Activated CD4-positive, alpha-beta T cell treated with anti-CD3 and anti-CD28 coated beads, Interleukin-2, amount 50 U/mL, for 48 hours (primary cell): ENCODE measurements around the gene ELOVL4.

ENCODE experiments used
- DNase-seq, 2 experiments: peaks; one replicate each; pipeline ENCODE4 v3.0.0-alpha.2; 2020

Gene ELOVL4

GRCh38 chr6:79947191-79948186 lies at the start of gene ELOVL4:
ELOVL4 (minus strand) TSS chr6:79947553; CDS start chr6:79947279, 274 bp downstream.
- peak; percentile 65 to 72 for DNase-seq

GRCh38 chr6:79993911-79994309 lies 46.6 kb upstream of the ELOVL4 start:
- DNase-seq, result no peak

DNA sequence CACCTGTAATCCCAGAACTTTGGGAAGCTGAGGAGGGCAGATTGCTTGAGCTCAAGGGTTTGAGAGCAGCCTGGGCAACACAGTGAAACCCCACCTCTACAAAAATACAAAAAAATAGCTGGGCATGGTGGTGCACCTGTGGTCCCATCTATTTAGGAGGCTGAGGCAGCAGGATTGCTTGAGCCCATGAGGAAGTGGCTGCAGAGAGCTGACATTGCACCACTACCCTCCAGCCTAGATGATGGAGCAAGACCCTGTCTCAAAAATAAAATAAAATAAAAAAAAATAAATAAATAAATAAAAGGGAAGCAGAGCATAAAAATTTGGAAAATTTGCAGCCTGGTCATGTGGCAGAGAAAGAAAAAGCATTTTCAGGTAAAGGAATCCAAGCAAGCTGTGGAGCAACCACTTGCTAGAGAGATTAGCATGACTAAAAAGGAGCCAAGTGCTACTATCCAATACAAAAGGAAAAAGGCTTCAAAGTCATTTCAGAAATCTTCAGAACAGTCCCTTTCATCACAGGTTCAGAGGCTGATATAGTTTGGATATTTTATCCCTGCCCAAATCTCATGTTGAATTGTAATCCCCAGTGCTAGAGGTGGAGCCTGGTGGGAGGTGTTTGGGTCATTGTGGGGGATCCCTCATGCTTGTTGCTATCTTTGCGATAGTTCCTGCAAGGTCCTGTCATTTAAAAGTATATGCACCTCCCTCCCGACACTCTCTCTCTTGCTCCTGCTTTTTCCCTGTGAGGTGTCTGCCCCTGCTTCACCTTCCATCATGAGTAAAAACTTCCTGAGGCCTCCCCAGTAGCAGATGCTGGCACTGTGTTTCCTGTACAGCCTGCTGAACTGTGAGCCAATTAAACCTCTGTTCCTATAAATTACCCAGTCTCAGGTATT lies 45.9 kb upstream of the ELOVL4 start:
- no peak for DNase-seq

- no peak for DNase-seq
These were observed 42.3 kb upstream of the ELOVL4 start for GRCh38 chr6:79989641-79990040.

DNA sequence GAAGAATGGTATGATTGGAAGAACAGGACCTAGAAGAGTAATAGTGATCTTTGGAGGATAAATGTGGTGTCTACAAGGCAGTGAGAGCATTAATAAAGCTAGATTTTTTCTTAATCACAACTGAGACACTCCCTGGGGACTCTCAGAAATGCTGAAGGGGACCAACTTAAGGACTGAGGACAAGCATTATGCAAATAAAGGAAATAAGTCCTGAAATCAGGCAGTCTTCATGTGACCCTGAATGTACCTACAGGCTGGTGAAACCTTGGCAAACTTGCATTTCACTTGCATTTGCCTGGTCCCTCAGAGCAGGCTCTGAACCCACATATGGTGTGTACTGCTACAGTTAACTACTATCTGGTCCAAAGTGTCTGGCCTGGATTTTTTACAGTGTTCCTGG lies 37.8 kb upstream of the ELOVL4 start:
- DNase-seq, result no peak

DNA sequence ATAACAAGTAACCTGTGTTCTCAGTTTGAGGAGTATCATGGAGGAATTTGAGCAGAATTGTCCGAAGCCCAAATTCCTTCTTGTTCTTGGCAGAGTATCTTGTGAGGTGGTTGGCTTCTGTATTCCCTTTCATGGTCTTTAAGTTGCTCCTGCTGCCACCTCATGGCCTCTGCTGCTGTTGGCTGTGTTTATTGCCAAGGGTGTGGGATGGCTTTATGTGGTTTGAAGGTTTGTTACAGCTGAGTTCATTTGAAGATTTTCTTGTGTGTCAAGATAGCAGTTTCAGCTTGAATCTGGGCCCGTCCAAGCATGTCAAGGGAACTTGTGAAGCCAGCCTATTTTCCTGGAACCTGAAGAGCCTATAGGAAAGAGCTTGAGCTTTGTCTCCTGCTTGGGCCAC lies 36.9 kb upstream of the ELOVL4 start:
- DNase-seq, result no peak

- DNase-seq, result no peak
These were observed 34.3 kb upstream of the ELOVL4 start for GRCh38 chr6:79981652-79982051.

DNA sequence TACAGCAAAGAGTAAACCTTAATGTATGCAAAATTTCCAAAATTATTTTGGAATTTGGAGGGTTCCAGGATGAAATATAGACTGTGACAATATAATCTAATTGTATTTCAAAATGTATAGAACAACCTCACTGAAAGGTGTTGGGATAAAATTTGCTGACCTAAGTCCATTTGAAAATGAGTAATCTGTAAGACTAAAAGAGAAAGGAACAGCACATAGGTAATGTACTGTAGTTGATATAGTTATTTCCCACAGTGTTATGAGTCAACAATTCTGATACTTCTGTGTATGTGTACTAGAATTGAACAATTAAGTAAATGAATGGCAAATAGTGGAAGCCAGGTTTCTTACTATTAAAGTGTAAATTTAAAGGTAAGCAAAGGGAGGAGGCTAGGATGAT lies 23.8 kb upstream of the ELOVL4 start:
- no peak for DNase-seq

DNA sequence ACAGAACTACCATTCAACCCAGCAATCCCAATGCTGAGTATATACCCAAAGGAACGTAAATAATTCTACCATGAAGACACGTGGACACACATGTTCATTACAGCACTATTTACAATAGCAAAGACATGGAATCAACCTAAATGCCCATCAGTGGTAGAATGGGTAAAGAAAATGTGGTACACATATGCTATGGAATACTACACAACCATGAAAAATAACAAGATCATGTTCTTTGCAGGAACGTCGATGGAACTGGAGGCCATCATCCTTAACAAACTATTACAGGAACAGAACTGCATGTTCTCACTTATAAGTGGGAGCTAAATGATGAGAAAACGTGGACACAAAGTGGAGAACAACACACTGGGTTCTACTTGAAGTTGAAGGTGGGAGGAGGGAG lies 22.4 kb upstream of the ELOVL4 start:
- no peak for DNase-seq

- DNase-seq, result no peak
These were observed 19.8 kb upstream of the ELOVL4 start for GRCh38 chr6:79967178-79967577.

GRCh38 chr6:79964607-79965081 lies 17.3 kb upstream of the ELOVL4 start:
- no peak for DNase-seq

DNA sequence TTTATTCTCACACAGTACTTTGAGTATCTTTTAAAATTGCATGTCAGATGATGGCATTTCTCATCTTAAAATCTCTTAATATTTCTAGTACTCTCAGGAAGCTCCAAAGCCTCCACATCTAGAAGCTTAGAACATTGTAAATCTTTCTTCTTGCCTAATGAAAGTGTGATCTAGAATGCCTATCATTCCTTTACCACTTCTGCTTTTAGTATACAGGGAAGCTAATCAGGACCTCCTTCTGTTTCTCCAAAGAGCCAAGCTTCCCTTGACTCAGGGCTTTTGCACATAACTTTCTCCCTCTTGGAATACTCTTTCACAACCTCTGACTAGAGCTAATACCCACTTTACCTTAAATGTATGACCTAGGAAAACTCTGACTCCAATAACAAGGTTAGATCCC lies 7.5 kb upstream of the ELOVL4 start:
- DNase-seq, result no peak

DNA sequence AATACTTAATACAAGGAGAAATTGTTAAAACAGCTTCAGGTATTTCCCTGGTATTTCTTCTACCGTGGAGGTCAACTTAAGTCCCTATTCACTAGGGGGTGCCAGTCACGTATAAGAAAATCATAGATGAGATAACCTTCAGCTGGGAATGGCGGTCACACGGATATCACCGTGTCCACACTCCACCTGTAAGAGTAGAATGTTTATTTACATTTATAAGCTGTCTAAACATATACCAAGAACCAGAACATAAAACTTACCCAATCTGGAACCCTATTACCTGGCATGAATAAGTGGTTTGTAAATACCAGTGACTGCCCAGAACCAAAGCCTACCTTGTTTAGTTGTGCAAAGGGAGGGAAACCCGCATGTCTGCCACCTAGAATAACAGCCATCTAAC lies 1.9 kb upstream of the ELOVL4 start:
- peak; percentile 28 to 54 for DNase-seq

DNA sequence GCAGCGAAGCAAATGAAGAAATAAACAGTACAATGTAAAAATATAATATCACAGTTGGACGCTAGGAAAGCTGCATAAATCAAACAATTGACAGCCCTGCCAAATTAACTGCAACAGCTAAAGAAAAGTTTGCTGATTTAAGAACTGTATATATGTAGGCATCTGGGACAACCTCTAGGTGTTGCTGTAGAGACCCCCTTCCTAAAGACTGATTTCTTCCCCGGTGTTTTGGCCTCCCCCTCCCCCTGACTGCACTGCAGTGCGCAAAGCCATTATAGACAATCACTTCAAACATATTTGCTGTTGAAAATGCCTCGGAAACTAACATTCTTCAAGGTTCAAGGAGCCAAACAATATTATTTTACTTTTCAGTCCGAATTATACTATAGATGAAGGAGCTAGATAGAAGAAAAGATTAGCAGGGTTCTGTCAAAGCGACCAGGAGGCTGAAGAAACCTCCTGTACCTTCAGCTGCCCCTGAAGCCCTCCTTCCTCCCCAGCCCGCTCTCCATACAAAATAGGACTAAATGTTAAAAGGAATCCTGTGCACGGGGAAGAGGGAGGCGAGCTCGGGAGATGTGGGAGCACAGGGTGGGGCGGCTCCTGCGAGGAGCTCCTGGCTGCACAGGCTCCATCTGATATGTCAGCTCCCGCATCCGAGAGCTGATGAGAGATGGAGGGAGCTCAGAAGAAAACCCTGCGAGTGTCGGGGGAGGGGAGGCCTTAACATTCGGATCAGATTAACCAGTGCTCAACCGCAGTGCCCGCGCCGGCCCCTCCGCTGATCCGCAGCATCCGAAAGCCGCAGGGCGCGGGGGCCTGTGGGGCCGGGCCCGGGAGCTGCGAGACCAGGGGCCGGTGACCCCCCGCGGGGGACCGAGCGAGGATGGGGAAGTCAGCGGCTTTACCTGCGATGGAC lies 822 bp downstream of the ELOVL4 start:
- DNase-seq, result peak in 1 of 2 experiments; percentile 27

DNA sequence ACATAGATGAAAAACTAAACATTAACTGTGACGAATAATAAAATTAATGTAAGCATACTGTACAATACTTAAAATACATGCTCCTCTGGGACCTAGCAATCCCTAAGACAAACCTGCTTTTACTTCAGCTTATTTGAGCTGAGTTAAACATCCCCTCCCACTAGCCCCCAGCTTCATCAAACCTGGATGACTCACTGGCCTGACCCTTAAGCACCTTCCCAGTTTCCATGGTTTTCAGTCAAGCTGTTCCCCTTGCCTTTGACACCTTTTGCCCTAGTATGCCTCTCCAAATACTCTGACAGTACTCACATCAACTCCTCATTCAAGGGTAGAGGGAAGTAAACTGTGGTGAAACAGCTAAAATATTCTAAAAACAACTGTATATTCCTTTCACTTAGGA lies 4.2 kb downstream of the ELOVL4 start:
- DNase-seq, result no peak

DNA sequence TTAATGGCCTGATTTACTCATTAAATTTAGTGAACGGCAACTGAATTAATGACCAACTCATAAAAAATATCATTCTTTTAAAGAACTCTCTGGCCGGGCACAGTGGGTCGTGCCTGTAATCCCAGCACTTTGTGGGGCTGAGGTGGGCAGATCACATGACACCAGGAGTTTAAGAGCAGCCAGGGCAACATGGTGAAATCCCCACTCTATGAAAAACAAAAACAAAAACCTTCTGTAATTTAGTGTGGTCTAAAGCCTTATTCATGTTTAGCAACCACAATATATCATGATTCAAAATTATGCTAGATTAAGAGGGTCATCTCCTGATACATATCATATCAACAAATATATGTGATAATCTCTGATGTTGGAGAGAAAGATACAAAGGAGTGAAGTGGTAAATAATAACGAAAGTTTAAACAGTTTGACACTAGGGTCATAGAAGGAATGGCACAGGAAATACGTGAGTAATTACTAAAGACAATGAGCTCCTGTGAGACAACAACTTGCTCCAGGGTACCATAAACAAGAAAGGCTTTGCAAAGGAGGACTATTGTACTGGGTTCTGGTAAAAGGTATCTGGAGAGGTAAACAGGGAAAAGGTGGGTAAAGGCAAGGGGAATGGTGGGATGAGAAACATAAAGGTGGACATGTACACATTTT lies 5.7 kb downstream of the ELOVL4 start:
- no peak for DNase-seq

- no peak for DNase-seq
These were observed 18.8 kb downstream of the ELOVL4 start for GRCh38 chr6:79928478-79928998.

- DNase-seq, result no peak
These were observed 19.6 kb downstream of the ELOVL4 start for GRCh38 chr6:79927758-79928157.

GRCh38 chr6:79923270-79923669 lies 24.1 kb downstream of the ELOVL4 start:
- no peak for DNase-seq

DNA sequence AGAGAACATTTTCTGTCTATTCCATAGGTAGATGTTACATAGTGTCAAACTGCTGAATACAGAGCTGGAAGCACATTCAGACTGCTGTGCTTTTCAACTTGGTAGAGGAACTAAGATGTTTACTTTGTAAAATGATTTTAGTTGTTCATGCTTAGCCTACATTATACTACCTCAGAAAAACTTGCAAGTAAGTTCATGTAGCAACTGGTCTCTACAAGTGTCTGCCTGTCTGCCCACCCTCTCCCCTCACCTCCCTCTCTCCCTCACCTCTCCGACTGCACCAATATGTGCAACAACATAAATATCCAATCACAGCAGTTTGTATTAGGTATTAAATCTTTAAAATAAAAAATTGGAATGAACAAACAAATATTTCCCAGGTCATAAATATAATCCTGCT lies 25.3 kb downstream of the ELOVL4 start:
- DNase-seq, result no peak

DNA sequence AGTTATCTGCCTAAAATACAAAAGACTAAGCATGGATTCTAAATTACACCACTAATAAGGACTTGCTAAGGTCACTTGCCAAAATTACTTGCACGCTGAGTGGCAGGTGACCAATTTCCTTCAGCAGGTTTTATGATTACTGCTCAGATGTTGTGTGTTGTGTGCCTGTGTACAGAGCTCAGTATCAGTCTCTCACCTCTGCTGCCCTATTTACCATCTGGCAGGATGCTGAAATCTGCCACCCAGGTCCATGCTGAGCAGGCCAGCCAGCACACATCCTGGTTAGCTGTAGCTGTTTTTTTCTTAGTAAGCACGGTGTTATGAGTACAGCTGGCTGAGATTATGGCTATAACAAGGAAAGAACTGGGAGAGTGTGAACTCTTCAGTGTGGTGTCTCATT lies 34.0 kb downstream of the ELOVL4 start:
- no peak for DNase-seq

DNA sequence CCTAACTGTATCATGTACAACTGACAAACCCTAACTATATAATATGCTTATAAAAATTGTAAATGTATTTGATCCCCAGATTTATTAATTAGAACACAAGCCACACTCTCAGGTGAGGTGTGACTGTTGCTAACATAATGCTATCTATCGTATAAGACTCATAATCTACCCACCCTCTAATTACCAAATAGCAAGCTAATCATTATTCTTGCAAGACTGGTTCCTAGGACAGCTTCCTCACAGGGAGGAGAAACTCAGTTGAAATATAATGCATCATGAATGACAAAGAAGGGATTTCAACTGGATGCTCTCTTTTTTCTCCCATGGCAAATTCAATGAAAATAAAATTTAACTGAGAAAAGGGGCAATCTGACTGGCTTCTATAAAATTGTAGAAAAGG lies 35.4 kb downstream of the ELOVL4 start:
- no peak for DNase-seq
